ENCODE measurements around the gene BICC1. TPM values are rescaled to one million over a fixed set of nuclear protein-coding genes. Genes with fewer than 3 reads are reported as not detected.

The BICC1 gene
- total and polyA plus RNA-seq, 4 donors: 0.82 to 6.1 (median 4.5) TPM

DNA sequence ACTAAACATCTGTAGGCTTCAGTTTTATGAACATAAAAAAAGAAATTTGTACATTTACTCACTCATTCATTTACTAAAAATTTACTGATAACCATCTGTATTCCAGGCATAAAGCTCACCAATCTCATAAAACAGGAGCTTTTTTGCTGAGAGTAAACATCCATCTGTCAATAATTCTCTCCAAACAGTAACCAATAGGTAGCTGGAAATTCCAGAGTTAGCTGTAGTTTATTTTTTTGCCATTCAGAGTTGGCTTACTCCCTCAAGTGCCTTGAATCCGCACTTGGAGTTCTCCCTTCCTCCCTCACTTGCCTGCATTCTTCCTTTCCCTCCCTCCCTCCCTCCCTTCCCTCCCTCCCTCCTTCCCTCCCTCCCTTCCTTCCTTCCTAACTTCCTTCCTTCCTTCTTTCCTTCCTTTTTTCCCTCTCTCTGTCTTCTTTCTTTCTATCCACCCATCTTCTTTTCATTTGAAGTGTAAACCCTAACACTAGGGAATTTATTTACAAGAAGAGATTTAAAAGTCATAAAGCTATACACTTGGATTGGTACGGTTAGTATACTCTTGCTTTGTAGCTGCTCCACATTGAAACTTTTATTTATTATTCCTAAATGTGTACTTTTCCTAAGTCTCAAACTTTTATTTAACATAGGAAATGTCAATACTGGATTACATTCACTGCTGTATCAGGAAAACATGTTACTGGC is 44.6 kb upstream of the BICC1 start:
- Histone ChIP-seq H3K36me3 (ENCODE audit: control insufficient read depth in 4 of 4, insufficient read depth in 3 of 4, low read depth in 1 of 4, low read length in 3 of 4) (no peaks in the 10 kb centered on the region), H3K9me3 (ENCODE audit: control insufficient read depth in 4 of 4, low read length in 3 of 4) (no peaks in the 10 kb centered on the region)

DNA sequence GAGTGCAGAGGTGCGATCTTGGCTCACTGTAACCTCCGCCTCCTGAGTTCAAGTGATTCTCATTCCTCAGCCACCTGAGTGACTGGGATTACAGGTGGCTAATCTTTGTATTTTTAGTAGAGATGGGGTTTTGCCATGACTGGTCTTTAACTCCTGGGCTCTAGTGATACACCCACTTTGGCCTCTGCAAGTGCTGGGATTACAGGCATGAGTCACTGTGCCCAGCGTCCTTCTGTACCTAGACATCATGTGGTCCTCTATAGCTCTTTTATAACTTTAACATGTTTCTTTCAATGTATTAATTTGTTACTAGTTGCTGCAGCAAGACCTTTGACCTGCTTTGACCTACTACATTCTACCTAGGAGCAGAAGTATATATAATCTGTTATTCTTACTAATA is 38.7 kb upstream of the BICC1 start:
- H3K27ac ChIP-seq (ENCODE audit: low read depth in 1 of 2, low read length in 2 of 2): no peak overlapping the region
- TF ChIP-seq TAF1 (conservative IDR thresholded peaks at IDR 0.05) (no peak), CTCF (IDR thresholded peaks at IDR 0.05; ENCODE audit: low read depth, low read length, missing input control) (no peak), HNF4G (IDR thresholded peaks at IDR 0.05) (no peak), YY1 (IDR thresholded peaks at IDR 0.05) (no peak), JUND (IDR thresholded peaks at IDR 0.05) (no peak), RAD21 (IDR thresholded peaks at IDR 0.05) (no peak)
- TF ChIP-seq, protein P1, sequence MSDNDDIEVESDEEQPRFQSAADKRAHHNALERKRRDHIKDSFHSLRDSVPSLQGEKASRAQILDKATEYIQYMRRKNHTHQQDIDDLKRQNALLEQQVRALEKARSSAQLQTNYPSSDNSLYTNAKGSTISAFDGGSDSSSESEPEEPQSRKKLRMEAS (IDR thresholded peaks at IDR 0.05): no peak
- H3K27me3 ChIP-seq (ENCODE audit: control insufficient read depth in 4 of 4, insufficient read depth in 4 of 4, low read length in 3 of 4): no peaks in the 10 kb centered on the region
- DNase-seq (ENCODE audit: low spot score): no peak
- H3K4me1 ChIP-seq (ENCODE audit: control insufficient read depth in 4 of 4, insufficient read depth in 4 of 4, low read length in 3 of 4): peaks cover 0 to 6% (median under 1%) of the 10 kb centered on the region in 4 donors
- H3K36me3 ChIP-seq (ENCODE audit: control insufficient read depth in 4 of 4, insufficient read depth in 3 of 4, low read depth in 1 of 4, low read length in 3 of 4): no peaks in the 10 kb centered on the region
- H3K9ac ChIP-seq (ENCODE audit: low read depth in 1 of 2, low read length in 2 of 2): no peak overlapping the region
- H3K4me3 ChIP-seq (ENCODE audit: low read depth in 1 of 3, low read length in 3 of 3): no peak overlapping the region
- no peaks in the 10 kb centered on the region for H3K9me3 ChIP-seq (ENCODE audit: control insufficient read depth in 4 of 4, low read length in 3 of 4)
- 93% methylated on average over 3 of the region's 3 CpGs for WGBS

More for the DNA sequence above, 44.6 kb upstream of the BICC1 start:
- DNase-seq (ENCODE audit: low spot score): no peak
- WGBS: 23% methylated on average over 2 of the region's 2 CpGs
- Histone ChIP-seq H3K9ac (ENCODE audit: low read depth in 1 of 2, low read length in 2 of 2) (no peak overlapping the region), H3K4me1 (ENCODE audit: control insufficient read depth in 4 of 4, insufficient read depth in 4 of 4, low read length in 3 of 4) (peaks cover 3 to 7% (median 5%) of the 10 kb centered on the region in 4 donors), H3K4me3 (ENCODE audit: low read depth in 1 of 3, low read length in 3 of 3) (no peak overlapping the region), H3K27ac (ENCODE audit: low read depth in 1 of 2, low read length in 2 of 2) (no peak overlapping the region), H3K27me3 (ENCODE audit: control insufficient read depth in 4 of 4, insufficient read depth in 4 of 4, low read length in 3 of 4) (no peaks in the 10 kb centered on the region)
- TF ChIP-seq HNF4A (conservative IDR thresholded peaks at IDR 0.05) (no peak), RXRA (IDR thresholded peaks at IDR 0.05) (no peak), SP1 (IDR thresholded peaks at IDR 0.05) (no peak), JUND (IDR thresholded peaks at IDR 0.05) (no peak), REST (IDR thresholded peaks at IDR 0.05) (no peak), TAF1 (conservative IDR thresholded peaks at IDR 0.05) (no peak), CTCF (IDR thresholded peaks at IDR 0.05; ENCODE audit: low read depth, low read length, missing input control) (no peak)
- TF ChIP-seq, protein P1 (IDR thresholded peaks at IDR 0.05): no peak

Data from liver (tissue), 9 donors.